Measurements from ENCODE around the gene LINC00237. TPM values are rescaled to one million over a fixed set of nuclear protein-coding genes. Genes with fewer than 3 reads are reported as not detected.

Gene LINC00237
- total RNA-seq, 1 experiment from 2014 or later: 1.5 TPM

DNA sequence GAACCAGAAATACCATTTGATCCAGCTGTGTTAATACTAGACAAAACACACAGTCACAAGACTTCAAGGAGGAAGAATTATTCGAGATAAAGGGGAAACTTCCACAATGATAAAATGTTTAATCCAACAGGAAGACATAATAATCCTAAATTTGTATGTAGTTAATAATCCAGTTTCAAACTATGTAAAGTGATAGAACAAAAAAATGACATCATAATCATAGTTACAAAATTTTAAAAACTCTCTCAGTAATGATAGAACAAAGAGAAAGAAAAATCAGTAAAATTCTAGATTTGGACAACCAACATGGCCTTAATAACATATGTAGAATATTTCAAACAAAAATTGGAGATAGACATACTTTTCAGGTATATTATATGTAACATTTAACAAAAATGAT is 38.9 kb downstream of the LINC00237 start:
- BruUV-seq (replicated peaks): no TSS peak

GRCh38 chr20:21064924-21065323 is 41.2 kb downstream of the LINC00237 start:
- Mint-ChIP-seq H3K9me3 (ENCODE audit: unreplicated experiment) (no peaks in the 10 kb centered on the region), H3K36me3 (ENCODE audit: insufficient read depth, unreplicated experiment) (no peaks in the 10 kb centered on the region), H3K27ac (ENCODE audit: unreplicated experiment) (no peak overlapping the region), H3K4me3 (ENCODE audit: unreplicated experiment) (no peak overlapping the region), H3K27me3 (ENCODE audit: insufficient read depth, unreplicated experiment) (no peaks in the 10 kb centered on the region), H3K4me1 (ENCODE audit: low read depth, unreplicated experiment) (peaks cover 7% of the 10 kb centered on the region)
- no peak for DNase-seq
- CTCF ChIA-PET: no interaction called here
- no TSS peak for BruUV-seq (replicated peaks)
- no peaks in the 10 kb centered on the region for H3K4me1 ChIP-seq
- H3K36me3 ChIP-seq (ENCODE audit: control insufficient read depth, insufficient read depth, low read length): no peaks in the 10 kb centered on the region
- H3K9me3 ChIP-seq: no peaks in the 10 kb centered on the region
- intact Hi-C loops (cut with micrococcal nuclease; ENCODE audit: unreplicated experiment): no loop called here
- H3K27me3 ChIP-seq (replicated peaks; ENCODE audit: control insufficient read depth, insufficient read depth, low read length): no peaks in the 10 kb centered on the region
- TF ChIP-seq CTCF (IDR thresholded peaks at IDR 0.05; ENCODE audit: insufficient read depth in 1 of 2, low read depth in 1 of 2, low read length in 1 of 2, severe bottlenecking in 1 of 2, unreplicated experiment in 1 of 2): no peak
- no peak overlapping the region for H3K4me3 ChIP-seq (ENCODE audit: low read depth, low read length)
- POLR2A ChIA-PET: no interaction called here

More for the DNA sequence above, 38.9 kb downstream of the LINC00237 start:
- no peak for DNase-seq
- Histone ChIP-seq H3K4me3 (ENCODE audit: low read depth, low read length) (no peak overlapping the region), H3K4me1 (no peaks in the 10 kb centered on the region), H3K36me3 (ENCODE audit: control insufficient read depth, insufficient read depth, low read length) (no peaks in the 10 kb centered on the region), H3K9me3 (peaks cover 3% of the 10 kb centered on the region; the same call in 1 of the 2 replicates), H3K27me3 (replicated peaks; ENCODE audit: control insufficient read depth, insufficient read depth, low read length) (no peaks in the 10 kb centered on the region)
- Mint-ChIP-seq H3K9me3 (ENCODE audit: unreplicated experiment) (peaks cover 11% of the 10 kb centered on the region), H3K36me3 (ENCODE audit: insufficient read depth, unreplicated experiment) (no peaks in the 10 kb centered on the region), H3K27ac (ENCODE audit: unreplicated experiment) (no peak overlapping the region), H3K4me3 (ENCODE audit: unreplicated experiment) (no peak overlapping the region), H3K4me1 (ENCODE audit: low read depth, unreplicated experiment) (peaks cover 6% of the 10 kb centered on the region), H3K27me3 (ENCODE audit: insufficient read depth, unreplicated experiment) (no peaks in the 10 kb centered on the region)
- ChIA-PET POLR2A (no interaction called here), CTCF (no interaction called here)
- intact Hi-C loops (cut with micrococcal nuclease; ENCODE audit: unreplicated experiment): no loop called here
- TF ChIP-seq CTCF (IDR thresholded peaks at IDR 0.05; ENCODE audit: insufficient read depth in 1 of 2, low read depth in 1 of 2, low read length in 1 of 2, severe bottlenecking in 1 of 2, unreplicated experiment in 1 of 2): no peak

- no TSS peak for BruUV-seq (replicated peaks)
- H3K9me3 ChIP-seq: no peaks in the 10 kb centered on the region
- peaks cover 7% of the 10 kb centered on the region for H3K4me1 Mint-ChIP-seq (ENCODE audit: low read depth, unreplicated experiment)
- H3K36me3 Mint-ChIP-seq (ENCODE audit: insufficient read depth, unreplicated experiment): no peaks in the 10 kb centered on the region
- H3K4me1 ChIP-seq: no peaks in the 10 kb centered on the region
- no peaks in the 10 kb centered on the region for H3K27me3 Mint-ChIP-seq (ENCODE audit: insufficient read depth, unreplicated experiment)
- no peak for TF ChIP-seq CTCF (IDR thresholded peaks at IDR 0.05; ENCODE audit: insufficient read depth in 1 of 2, low read depth in 1 of 2, low read length in 1 of 2, severe bottlenecking in 1 of 2, unreplicated experiment in 1 of 2)
- H3K4me3 Mint-ChIP-seq (ENCODE audit: unreplicated experiment): no peak overlapping the region
- no peak overlapping the region for H3K4me3 ChIP-seq (ENCODE audit: low read depth, low read length)
- no peak overlapping the region for H3K27ac Mint-ChIP-seq (ENCODE audit: unreplicated experiment)
- CTCF ChIA-PET: no interaction called here
- POLR2A ChIA-PET: no interaction called here
- no peak for DNase-seq
- no peaks in the 10 kb centered on the region for H3K9me3 Mint-ChIP-seq (ENCODE audit: unreplicated experiment)
- intact Hi-C loops (cut with micrococcal nuclease; ENCODE audit: unreplicated experiment): no loop called here
- H3K36me3 ChIP-seq (ENCODE audit: control insufficient read depth, insufficient read depth, low read length): no peaks in the 10 kb centered on the region
- H3K27me3 ChIP-seq (replicated peaks; ENCODE audit: control insufficient read depth, insufficient read depth, low read length): no peaks in the 10 kb centered on the region
Measured at GRCh38 chr20:21063276-21063675, 42.9 kb downstream of the LINC00237 start.

Data from Caco-2 (cell line).